MV-4-11 (cell line): ENCODE results near the gene SH3PXD2B.
"Not testable (repeated sequence)": the region's sequence is repeated elsewhere in the genome, so short reads cannot be mapped to it uniquely, and the experiment has no call there.

Experiments
- DNase-seq: peaks from one replicate; lab custom pipeline; 2025; lab: John Stamatoyannopoulos, UW

SH3PXD2B gene

DNA sequence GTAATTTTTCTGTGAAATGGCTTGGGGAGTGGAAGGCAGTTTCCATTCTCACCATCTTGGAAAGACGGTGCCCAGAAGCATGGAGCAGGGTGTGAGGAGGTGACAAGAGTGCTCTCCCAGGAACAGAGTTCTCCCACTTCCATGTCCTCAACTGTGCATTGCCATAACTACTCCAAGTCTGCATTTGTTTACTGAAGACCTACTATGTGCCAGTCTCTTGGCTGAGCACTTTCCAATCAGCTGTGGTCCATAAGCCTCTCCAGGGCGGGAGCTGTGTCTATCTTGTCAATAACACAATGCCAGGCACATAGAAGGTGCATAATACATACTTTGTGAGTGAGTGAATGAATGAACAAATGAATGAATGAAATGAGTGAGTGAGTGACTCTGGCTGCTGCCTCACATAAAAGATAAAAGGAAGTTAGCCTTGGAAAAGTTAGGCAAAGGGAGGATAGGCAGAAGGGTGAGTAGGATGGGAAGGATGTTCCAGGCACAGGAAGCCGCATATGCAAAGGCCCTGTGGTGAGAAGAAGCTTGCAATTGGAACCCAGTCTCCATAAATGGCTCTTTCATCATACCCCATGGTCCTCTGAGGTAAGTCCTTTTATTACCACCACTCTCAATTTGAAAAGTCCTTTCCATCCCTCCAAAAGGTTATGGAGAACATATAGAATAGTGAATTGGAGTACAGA is 31.3 kb upstream of the SH3PXD2B start:
- no peak for DNase-seq

DNA sequence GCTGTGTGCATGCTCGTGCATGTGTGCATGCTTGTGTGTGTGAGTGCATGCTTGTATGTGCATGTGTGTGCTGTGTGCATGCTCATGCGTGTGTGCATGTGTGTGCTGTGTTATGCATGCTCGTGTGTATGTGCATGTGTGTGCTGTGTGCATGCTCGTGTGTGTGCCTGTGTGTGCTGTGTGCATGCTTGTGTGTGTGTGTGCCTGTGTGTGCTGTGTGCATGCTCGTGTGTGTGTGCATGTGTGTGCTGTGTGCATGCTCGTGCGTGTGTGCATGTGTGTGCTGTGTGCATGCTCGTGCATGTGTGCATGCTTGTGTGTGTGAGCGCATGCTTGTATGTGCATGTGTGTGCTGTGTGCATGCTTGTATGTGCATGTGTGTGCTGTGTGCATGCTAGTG is 30.3 kb upstream of the SH3PXD2B start:
- DNase-seq = no peak

DNA sequence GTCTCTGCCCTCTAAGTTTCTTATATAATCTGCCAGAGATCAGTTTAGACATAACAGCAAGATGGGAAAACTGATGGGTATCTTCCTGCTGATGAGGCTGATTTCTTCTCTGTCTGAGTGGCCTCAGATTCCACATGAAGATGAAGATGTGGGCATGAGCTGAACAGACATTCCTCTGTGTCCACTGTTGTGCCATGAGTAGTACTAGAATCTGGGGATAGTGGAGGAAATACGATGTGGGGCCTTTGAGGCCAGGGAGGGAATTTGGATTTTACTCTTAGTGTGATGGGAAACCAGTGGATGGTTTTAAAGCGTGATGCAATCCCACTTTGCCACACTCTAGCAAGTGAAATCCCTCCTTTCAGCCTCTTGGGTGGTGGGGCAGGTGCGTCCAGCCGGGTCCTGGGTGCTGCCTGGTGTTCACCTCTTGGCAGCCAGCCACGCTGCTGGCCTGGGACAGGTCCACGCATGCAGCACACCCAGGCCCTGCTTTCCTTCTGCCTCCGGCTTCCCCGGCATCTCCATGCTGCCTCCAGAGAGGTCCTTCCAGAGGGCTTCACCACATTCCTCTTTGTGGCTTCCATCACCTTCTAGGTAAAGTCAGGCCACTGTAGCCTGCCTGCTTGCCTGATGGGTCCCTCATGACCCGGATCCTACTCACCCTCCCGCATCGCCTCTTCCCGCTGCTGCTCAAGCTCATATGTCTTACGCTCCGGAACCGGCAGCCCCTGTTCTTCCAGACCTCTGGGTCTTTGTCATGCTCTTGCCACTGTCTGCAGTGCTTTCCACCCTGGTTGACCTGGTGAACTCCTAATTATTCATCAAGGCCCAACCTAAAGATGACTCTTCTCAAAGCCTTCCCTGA is 28.1 kb upstream of the SH3PXD2B start:
- DNase-seq = no peak

DNA sequence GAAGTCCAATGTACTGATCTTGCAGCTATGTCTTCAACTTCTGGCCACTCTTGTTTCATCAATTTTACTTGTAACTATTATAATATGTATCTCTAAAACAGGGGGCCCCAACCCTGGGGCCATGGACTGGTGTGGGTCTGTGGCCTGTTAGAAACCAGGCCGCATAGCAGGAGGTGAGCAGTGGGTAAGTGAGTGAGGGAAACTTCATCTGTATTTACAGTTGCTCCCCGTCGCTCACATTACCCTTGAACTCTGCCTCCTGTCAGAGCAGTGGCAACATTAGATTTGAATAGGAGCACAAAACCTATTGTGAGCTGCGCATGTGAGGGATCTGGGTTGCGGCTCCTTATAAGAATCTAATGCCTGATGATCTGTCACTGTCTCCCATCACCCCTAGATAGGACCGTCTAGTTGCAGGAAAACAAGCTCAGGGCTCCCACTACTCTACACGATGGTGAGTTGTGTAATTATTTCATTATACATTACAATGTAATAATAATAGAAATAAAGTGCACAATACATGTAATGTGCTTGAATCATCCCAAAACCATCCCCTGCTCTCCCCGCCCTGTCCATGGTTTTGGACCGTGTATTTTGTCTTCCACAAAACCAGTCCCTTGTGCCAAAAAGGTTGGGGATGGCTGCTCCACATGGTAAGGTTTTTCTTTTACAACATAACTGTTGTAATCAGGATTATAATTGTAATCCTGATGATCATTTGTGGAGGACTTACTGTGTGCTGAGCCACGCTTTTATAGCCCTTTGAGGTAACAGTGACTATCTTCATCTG is 26.9 kb upstream of the SH3PXD2B start:
- no peak for DNase-seq

DNA sequence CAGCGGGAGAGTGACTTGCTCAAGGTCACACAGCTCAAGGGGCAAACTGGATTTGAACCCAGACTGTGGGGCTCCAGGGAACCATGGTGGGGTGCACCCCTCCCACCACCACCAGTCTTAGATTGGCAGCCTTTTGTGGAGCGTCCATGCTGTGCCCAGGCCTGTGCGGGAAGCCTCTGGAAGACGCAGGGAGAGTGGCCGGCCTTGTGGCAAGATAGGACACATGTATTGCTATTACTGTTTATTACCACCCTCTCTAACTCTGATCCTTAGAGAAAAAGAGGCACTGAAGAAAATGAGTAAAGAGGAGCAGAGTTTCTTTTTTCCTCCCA is 25.4 kb upstream of the SH3PXD2B start:
- no peak for DNase-seq

DNA sequence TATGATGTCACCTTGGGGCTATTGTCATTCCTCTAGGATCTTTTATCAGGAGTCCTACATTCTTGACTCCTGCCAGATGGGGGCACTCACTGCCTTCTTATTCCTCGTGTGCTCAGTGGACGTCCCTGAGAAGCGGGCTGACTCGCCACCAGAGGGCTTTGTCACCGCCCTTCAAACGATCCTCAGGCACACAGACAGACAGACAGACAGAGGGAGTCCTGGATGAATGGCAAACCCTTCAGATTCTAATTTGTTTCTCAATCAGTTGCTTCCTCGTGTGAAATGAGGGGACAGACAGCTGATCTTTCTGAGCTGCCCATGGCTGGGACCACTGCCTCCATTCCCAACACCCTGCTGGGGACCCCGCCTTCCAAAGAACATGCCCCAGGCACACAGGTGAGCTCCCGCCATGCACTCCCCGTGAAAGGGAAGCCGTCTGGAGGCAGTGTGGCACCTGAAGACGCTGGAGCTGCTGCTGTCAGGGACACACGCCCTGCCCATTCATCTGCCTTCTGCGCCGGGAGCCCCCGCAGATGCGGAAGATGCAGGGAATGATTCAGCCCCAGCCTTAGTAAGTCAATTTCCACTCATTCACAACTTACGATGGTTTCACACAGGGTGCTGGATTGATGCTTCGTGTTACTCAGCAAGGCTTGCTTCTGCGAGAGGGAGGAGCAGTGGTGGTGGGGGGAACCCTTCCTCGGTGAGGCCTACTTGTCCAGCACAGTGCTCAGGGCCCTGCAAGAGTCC is 24.9 kb upstream of the SH3PXD2B start:
- peak; percentile 83 for DNase-seq

DNA sequence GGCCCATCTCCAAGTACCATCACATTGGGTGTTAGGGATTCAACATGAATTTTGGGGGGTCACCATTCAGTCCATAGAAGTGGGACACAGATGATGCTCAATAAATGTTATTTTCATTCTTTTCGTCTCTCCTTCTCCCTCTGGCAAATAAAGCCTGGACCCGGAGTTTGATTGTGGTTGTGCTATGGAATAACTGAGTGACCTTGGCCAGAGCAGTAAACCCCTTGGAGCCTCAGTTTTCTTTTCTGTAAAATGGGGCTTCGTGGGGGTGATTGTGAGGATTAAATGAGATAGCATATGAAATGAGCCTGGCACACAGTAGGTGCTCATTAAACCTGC is 24.3 kb upstream of the SH3PXD2B start:
- DNase-seq = not testable (repeated sequence)

DNA sequence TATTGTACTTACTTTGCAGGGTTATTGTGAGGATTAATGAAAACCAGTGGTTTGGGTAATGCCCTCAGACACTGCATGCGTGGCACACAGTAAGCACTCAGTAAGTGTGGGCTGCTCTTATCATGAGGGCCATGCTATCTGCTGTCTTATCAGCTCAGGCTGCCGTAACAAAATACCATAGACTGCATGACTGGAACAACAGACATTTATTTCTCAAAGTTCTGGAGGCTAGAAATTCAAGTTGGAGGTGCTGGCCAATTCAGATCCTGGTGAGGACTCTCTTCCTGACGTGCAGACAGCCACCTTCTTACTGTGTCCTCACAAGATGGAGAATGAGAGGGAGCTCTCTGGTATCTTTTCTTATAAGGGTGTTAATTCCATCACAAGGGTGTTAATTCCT is 23.9 kb upstream of the SH3PXD2B start:
- no peak for DNase-seq

DNA sequence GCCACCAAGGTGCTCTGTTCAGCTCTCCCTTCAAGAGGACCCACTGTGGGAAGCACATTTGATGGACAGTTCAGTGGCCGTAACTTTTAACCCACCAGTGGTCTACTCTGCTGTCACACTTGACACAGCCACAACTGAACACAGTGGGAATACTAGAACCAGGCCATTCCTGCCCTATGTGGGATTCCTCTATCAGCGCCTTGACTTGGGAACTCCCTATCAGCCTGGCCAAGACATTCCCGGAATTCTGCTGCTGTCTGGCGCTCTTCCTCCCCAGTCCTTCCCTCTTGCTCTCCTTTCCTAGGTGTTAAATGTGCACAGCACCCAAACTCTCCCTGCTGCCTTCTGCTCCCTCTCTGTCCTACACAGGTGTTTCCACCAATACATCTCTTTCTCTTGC is 23.1 kb upstream of the SH3PXD2B start:
- no peak for DNase-seq

DNA sequence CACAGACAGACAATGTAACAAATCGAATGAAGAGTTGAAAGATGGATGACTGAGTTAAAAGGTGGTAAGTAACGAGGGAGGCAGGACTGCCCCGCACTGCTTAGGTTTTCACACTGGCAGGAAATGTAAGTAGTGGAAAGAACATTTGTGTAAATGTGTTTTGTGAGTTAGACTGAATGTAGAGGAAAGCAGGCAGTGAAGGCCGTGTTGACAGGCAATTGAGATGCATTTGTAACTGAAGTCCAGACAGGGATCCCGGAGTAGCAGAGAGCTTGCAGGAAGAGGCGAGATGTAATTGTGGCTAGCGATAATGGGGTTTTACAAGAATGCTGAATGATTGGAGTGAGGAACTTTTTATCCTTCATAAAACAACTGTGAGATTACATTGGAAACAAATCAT is 20.0 kb upstream of the SH3PXD2B start:
- DNase-seq = no peak

DNA sequence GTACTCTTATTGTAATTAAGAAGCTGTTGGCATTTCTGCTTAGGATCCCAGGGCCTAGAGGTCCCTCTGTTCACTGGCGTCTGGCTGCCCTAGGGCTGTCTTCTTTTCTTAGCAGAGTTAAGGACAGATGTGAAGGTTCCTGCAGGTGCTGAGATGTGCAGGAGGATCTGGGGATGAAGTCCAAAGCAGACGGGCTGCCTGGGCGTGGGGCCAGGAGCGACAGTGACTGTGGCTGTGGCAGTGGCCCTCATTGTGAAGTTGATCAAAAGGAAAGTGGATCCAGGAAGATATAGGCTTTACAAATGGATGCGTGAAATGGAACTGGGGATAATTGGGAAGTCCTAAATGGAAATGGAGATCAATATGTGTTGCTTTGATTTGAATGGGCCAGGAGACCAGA is 19.1 kb upstream of the SH3PXD2B start:
- no peak for DNase-seq

DNA sequence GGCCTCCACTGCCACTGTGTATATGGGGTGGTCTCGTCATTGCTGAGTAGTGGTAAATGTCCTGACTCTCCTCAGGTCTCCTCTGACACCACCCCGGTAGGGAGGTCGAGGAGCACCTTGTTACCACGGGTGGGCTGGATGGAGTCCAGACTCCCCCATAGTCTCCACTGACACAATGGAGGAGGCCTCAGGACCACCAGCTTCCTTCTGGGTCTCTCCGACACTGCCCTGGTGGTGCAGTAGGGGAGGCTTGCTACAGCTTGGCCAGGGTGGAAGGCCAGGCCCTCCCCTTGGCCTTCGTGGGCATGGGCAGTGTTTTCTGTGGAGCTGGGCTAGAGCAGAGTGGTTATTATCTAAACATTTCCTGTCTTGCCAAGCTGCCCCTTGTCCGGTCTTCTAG is 15.4 kb upstream of the SH3PXD2B start:
- no peak for DNase-seq

DNA sequence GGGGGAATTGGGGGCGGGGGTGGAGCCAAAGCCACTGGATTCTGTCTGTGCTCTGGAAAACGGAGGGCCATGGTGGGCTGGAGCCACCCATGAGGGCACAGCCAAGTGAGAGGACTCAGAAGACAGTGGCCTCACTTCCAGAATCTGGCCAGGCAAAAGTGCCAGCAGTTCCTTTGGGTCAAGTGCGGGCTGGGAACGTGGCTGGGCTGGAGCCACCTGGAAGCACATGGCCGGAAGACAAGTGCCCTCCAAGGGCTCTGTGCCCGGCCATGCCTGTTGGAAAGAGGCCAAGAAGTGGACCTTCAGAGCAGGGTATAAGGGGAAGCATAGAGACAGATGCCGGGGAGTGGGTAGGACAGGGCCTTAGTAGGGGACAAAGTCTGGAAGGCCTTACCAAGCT is 11.7 kb upstream of the SH3PXD2B start:
- no peak for DNase-seq

DNA sequence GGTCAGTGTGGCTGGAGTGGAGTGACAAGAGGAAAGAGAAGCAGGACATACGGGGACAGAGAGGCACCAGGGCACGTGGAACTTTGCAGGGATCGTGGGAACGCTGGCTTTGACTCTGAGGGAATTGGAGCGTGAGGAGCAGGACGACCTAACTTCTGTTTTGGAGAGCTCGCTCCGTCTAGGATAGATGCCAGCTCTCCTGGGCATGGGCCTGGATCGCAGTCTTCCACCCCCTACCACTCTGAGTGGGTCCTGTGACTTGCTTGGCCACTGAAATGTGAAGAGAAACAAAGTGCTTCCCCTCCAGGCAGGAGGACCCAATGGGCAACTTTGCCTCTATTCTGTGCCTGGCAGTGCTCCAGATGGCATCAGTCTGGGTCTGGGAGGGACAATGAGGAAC is 8.7 kb upstream of the SH3PXD2B start:
- DNase-seq = no peak

DNA sequence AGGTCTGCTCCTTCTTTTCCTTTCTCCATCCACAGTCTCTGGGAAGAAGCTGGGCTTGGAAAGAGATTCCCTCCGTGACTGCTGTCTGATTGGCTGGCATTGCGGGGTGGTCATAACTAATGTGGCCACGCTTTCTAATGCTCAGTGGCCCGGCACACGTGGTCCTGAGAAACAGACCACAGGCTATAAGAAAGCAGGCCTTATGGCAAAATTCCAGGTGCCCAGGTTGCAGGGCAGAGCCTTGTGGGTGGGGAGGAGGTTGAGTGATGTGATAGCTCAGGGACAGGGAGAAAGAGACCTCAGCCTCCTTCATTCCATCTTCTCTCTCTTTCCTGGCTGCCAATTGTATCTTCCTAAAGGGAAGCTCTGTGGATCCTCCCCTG is 5.4 kb upstream of the SH3PXD2B start:
- DNase-seq = no peak

DNA sequence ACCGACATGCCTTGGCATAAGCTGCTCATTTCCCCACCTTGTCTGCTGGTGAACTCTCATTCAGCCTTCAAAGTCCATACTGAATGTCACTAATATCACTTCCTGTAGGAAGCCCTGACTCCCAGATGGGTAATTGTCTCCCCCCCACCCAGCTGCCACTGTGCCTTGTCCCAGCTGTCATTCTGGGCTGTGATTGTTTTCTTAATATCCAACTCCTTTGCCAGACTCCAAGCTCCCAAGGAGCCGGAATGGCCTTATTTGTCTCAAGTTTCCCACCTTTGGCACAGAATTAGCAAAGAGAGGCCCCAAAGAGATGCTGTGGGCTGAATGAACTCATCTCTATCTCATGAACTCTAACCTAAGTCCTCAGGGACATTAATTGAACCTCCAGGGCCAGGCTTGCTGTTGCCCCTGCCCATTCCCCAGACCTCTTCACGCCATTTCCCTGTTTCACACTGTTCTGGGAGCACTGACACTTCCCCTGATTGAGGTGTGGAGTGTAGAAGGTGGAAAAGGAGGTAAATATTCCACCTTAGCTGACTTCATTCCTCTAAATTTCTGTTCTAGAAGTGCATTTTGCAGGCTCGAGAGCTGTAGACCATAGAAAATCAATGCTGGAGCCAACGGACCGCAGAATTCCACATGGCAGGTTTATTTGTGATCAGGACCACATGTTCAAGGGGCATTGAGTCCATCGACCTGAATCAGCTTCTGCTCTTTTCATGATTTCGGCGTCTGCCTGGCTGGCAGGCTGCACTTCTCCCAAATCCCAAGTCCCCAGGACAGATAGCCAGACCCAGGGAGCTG is 4.9 kb upstream of the SH3PXD2B start:
- no peak for DNase-seq

DNA sequence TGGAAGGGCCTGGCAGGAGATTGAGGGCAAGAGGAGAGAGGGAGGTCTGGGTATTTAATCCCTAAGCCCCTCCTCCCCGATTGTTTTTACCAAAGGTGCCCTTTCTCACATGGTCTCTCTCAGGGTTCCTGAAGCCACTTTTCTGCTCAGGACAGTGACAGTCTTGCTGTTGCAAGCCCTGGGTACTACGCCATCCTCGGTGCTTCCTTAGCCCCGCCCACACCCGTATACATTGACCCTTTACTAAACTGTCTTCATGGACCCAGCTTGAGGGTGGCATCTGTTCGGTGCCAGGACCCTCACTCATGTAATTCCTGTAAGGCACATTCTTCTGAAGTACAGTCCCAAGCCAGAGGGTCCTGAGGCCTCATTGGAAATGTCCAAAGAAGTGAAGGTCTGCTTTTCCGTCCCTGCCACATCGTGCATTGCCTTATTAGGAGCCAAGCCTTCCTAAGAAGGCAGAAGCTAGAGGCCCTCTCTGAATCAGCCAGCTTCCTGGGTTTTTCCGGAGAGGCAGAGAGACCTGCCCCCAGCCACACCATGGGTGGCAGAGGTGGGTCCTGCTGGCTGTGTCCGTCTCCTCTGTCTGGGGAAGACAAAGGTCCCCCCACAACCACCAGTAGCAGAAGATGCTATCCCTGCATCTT is 1.9 kb upstream of the SH3PXD2B start:
- DNase-seq = no peak

DNA sequence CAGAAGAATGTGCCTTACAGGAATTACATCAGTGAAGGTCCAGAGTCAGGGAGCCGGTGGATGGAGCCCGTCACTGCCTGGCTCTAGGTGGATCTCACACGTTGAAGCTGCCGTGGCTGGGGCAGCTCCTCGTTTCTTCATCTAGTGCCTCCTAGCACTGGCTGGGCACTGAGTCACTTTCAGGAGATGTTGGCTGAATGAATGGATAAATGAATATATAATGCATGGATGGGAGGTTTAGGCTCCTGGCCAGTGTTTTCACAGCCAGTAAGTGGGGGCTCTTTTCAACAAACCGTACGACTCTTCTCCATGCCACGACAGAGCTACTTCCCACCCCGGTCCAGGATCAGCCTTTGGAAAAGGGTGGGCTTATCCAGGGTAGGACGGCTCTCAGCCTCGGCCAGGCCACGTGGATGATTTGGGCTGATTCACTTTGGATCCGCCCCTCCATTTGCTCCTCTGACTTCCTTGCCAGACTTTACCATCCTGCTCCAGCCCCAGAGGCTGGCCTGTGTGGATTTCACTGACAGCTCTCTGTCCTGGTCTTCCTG is 1.3 kb upstream of the SH3PXD2B start:
- DNase-seq = no peak

DNA sequence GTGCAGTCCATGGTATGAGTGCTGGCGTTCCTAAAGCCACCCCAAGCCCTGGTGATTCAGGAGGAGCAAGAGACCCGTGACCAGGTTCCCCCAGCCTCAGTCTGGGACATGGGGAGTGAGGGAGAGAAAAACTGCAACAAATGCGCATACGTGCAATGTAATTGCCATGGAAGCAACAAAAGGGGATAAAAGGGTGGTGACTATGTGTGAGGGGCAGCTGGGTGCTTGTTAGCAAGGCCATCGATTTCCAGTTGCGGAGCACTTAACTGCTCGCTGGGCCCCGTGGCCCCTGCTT is 709 bp upstream of the SH3PXD2B start:
- no peak for DNase-seq

DNA sequence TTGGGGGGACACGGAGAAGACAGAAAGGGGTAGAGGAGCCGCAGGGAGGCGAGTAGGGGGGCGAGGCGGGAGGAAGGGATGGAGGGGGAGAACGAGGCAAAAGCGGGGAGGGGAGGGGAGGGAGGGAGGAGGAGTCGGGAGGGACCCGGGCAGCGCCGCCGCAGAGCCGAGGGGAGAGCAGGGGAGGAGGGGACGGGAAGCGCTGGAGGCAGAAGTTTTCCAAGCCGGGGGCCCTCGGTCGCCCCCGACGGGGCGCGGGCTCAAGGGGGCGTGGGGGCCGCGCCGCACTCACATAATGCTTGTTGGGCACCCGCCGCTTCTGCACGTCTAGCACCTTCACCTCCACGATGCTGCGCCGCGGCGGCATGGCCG is 353 bp downstream of the SH3PXD2B start:
- no peak for DNase-seq
